ENCODE measurements around the gene CTNNA3. TPM values are rescaled to one million over a fixed set of nuclear protein-coding genes. Genes with fewer than 3 reads are reported as not detected.

CTNNA3 gene
- total and polyA plus RNA-seq, 2 of the 4 experiments (the other 2 are of a cell fraction) = 0.19 to 0.90 TPM

DNA sequence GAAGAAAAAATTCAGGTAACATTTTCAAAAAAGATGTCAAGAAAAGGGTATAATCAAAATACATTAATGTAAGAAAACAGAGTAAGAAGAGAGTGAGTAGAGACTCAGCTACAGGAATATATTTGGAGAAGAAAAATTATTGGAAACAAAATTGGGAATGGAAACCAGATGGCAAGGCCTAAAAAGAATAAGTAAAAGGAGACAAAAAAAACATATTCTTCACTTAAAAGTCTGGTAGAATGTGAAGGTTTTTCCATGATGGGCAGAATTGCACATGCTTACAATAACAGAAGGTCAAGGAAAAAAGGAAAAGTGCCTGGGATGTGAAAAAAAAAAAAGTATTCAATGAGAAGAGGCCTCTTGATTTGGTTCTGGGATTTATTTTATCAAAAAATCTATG lies 1832.0 kb downstream of the CTNNA3 start:
- no peak overlapping the region for H3K56ac ChIP-seq (ENCODE audit: extremely low read depth, insufficient read depth, low read length)
- no peak overlapping the region for H3K4me3 ChIP-seq (ENCODE audit: insufficient read depth, low read depth, low read length)
- H3K18ac ChIP-seq (ENCODE audit: low read depth, low read length) = no peak overlapping the region
- no peak overlapping the region for H2BK120ac ChIP-seq (ENCODE audit: low read depth, low read length)
- no peak overlapping the region for H2BK20ac ChIP-seq (ENCODE audit: low read depth, low read length)
- no peak overlapping the region for H2BK15ac ChIP-seq (ENCODE audit: low read depth, low read length)
- no peak overlapping the region for H2BK5ac ChIP-seq (ENCODE audit: low read depth, low read length, poor library complexity, severe bottlenecking)
- H3K9me1 ChIP-seq (ENCODE audit: insufficient read depth, low read length) = no peaks in the 10 kb centered on the region
- no peak overlapping the region for H4K5ac ChIP-seq (ENCODE audit: low read depth, low read length)
- intact Hi-C loops (cut with micrococcal nuclease) (no loop called here), dilution Hi-C loops (cut with HindIII; ENCODE audit: low sequenced_read_pairs, unreplicated experiment) (no loop called here), in situ Hi-C loops (cut with MboI; ENCODE audit: low sequenced_read_pairs) (no loop called here)
- no peak overlapping the region for H4K8ac ChIP-seq (ENCODE audit: low read depth in 2 of 2, low read length in 2 of 2)
- H3K9me3 ChIP-seq (ENCODE audit: control insufficient read depth, insufficient read depth, low read length) = no peaks in the 10 kb centered on the region
- no peaks in the 10 kb centered on the region for H3K36me3 ChIP-seq (ENCODE audit: control insufficient read depth, insufficient read depth, low read length)
- no peaks in the 10 kb centered on the region for H4K20me1 ChIP-seq (ENCODE audit: insufficient read depth, low read length)
- no peak for DNase-seq
- BruUV-seq (replicated peaks) = no TSS peak
- no peaks in the 10 kb centered on the region for H3K4me1 ChIP-seq (ENCODE audit: control insufficient read depth, insufficient read depth, low read length)
- no peak overlapping the region for H2AK5ac ChIP-seq (ENCODE audit: low read depth, low read length)
- no peak overlapping the region for H3K4me2 ChIP-seq (ENCODE audit: low read depth, low read length)
- H3K9ac ChIP-seq (ENCODE audit: low read depth, low read length) = no peak overlapping the region
- CTCF ChIA-PET = no interaction called here
- H2AK9ac ChIP-seq (replicated peaks; ENCODE audit: low read depth, low read length, poor library complexity) = no peak overlapping the region
- no peak overlapping the region for H3K4ac ChIP-seq (ENCODE audit: low read depth, low read length)
- no peak overlapping the region for H4K91ac ChIP-seq (ENCODE audit: insufficient read depth, low read depth, low read length)
- H3K79me1 ChIP-seq (ENCODE audit: low read depth in 1 of 2, low read length in 2 of 2) = no peaks in the 10 kb centered on the region
- no peak for TF ChIP-seq MAZ (IDR thresholded peaks at IDR 0.05; ENCODE audit: borderline replicate concordance, low read depth, low read length)
- no peak for TF ChIP-seq MAFK (IDR thresholded peaks at IDR 0.05; ENCODE audit: low read depth, low read length)
- TF ChIP-seq POLR2A (IDR thresholded peaks at IDR 0.05; ENCODE audit: low read depth, low read length) = no peak
- no peak for TF ChIP-seq RFX5 (IDR thresholded peaks at IDR 0.05; ENCODE audit: low read depth, low read length)
- TF ChIP-seq CEBPB (IDR thresholded peaks at IDR 0.05; ENCODE audit: low read depth, low read length) = no peak
- TF ChIP-seq, protein P1, sequence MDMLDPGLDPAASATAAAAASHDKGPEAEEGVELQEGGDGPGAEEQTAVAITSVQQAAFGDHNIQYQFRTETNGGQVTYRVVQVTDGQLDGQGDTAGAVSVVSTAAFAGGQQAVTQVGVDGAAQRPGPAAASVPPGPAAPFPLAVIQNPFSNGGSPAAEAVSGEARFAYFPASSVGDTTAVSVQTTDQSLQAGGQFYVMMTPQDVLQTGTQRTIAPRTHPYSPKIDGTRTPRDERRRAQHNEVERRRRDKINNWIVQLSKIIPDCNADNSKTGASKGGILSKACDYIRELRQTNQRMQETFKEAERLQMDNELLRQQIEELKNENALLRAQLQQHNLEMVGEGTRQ (IDR thresholded peaks at IDR 0.05; ENCODE audit: low read depth, low read length) = no peak
- TF ChIP-seq MXI1 (IDR thresholded peaks at IDR 0.05; ENCODE audit: borderline replicate concordance, low read depth, low read length) = no peak
- no peak for TF ChIP-seq CHD1 (IDR thresholded peaks at IDR 0.05; ENCODE audit: low read depth, low read length)
- TF ChIP-seq, protein P2, sequence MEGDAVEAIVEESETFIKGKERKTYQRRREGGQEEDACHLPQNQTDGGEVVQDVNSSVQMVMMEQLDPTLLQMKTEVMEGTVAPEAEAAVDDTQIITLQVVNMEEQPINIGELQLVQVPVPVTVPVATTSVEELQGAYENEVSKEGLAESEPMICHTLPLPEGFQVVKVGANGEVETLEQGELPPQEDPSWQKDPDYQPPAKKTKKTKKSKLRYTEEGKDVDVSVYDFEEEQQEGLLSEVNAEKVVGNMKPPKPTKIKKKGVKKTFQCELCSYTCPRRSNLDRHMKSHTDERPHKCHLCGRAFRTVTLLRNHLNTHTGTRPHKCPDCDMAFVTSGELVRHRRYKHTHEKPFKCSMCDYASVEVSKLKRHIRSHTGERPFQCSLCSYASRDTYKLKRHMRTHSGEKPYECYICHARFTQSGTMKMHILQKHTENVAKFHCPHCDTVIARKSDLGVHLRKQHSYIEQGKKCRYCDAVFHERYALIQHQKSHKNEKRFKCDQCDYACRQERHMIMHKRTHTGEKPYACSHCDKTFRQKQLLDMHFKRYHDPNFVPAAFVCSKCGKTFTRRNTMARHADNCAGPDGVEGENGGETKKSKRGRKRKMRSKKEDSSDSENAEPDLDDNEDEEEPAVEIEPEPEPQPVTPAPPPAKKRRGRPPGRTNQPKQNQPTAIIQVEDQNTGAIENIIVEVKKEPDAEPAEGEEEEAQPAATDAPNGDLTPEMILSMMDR (conservative IDR thresholded peaks at IDR 0.05; ENCODE audit: low read depth, low read length) = no peak
- TF ChIP-seq BHLHE40 (IDR thresholded peaks at IDR 0.05; ENCODE audit: low read depth, low read length) = no peak
- TF ChIP-seq RCOR1 (IDR thresholded peaks at IDR 0.05; ENCODE audit: insufficient replicate concordance, low read length) = no peak
- H3K23ac ChIP-seq (ENCODE audit: low read depth, low read length) = no peak overlapping the region
- no peak overlapping the region for H2AFZ ChIP-seq (replicated peaks; ENCODE audit: low read length, poor library complexity)
- no peak for ATAC-seq (ENCODE audit: low read depth)
- no peak overlapping the region for H3K14ac ChIP-seq (replicated peaks; ENCODE audit: low read depth, low read length)
- H3K27me3 ChIP-seq (ENCODE audit: control insufficient read depth, insufficient read depth, low read length) = no peaks in the 10 kb centered on the region
- no peak overlapping the region for H3K27ac ChIP-seq (ENCODE audit: insufficient read depth, low read length)
- POLR2A ChIA-PET (ENCODE audit: unreplicated experiment) = no interaction called here
